ENCODE measurements around the gene LIAS.

Gene LIAS

DNA sequence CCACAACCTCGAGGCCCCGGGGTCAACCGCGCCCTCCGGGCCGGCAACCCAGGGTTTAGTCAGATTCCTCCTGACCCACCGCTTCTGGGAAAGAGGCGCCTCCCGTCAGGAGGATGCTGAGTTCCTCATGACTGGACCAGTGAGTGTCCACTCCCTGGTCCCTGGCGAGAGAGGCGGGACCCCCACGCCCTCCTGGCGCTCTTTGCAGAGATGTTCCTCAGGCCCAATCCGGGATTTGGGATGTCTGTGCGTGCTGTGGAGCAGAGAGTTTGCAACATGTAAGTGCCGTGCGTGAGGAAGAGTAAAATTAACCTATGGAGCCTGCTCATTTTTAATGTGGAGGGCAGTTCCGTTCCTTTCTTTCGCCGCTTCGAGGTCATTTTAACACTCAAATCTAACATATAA lies 69.2 kb downstream of the LIAS start:
- no peak for DNase-seq (ENCODE audit: low read depth in 2 of 2)
